Raji (cell line): Measurements from ENCODE around the gene ZBTB25.

Experiments
- POLR2A ChIP-seq: IDR thresholded peaks from 2 replicates; pipeline ENCODE4 v1.6.1; 2011; ENCODE audit warnings: low read depth, low read length, control low read depth; ENCODE audit not compliant: insufficient read depth

Gene ZBTB25, protein sequence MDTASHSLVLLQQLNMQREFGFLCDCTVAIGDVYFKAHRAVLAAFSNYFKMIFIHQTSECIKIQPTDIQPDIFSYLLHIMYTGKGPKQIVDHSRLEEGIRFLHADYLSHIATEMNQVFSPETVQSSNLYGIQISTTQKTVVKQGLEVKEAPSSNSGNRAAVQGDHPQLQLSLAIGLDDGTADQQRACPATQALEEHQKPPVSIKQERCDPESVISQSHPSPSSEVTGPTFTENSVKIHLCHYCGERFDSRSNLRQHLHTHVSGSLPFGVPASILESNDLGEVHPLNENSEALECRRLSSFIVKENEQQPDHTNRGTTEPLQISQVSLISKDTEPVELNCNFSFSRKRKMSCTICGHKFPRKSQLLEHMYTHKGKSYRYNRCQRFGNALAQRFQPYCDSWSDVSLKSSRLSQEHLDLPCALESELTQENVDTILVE

GRCh38 chr14:64503434-64504309, at the start of gene ZBTB25:
ZBTB25 (minus strand) TSS chr14:64503838; CDS start chr14:64490533, 13,305 bp downstream.
- TF ChIP-seq POLR2A, result peak; percentile 83

GRCh38 chr14:64550621-64551333, 47.1 kb upstream of the ZBTB25 start:
- no peak for TF ChIP-seq POLR2A

DNA sequence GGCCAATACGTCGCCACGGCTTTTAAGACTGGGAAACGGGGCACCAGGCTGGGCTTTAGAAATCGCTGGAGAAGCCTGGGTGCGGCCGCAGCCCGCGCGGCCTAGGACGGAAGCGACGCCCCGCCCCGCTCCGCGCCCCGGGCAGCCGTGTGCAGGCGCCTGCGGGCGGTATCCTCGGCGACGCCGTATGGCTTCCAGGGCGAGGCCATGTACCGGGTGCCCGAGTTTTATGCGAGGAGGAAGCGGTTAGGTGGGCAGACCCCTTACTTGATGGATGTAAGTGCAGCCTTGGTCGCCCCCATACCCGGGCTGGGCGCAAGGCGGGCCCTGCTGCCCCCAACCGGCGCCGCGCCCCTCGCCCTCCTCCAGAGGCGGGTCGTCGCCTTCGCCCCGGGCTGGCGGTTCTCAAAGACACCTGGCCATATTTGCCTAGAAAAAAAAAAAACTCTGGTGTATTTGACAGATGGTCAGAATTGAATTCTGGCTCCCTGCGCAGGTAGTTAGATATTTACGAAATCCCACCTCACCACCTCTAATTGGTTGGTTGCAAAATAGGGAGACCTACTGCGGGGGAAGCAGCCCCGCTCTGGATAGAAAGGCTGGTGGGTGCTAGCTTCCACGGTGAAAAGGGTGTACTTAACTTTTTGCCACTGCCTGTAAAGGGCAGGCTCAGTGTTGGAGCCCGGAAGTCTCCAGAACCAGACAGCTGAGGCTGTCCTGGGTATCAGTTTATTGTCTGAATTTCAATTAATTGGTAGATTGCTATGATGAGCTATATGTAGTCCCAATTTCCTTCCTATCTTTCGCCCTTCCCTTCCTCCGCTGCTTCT, 46.4 kb upstream of the ZBTB25 start, which contains the start of gene PPP1R36:
Gene PPP1R36, plus strand, starts transcription at position 171 of the 830 bp plus-strand sequence. Its CDS starts 37 bp downstream, at position 208.
- no peak for TF ChIP-seq POLR2A

GRCh38 chr14:64549016-64549415, 45.4 kb upstream of the ZBTB25 start:
- no peak for TF ChIP-seq POLR2A

- no peak for TF ChIP-seq POLR2A
These were observed 41.1 kb upstream of the ZBTB25 start for GRCh38 chr14:64544607-64545312.

GRCh38 chr14:64542836-64543201, 39.2 kb upstream of the ZBTB25 start:
- TF ChIP-seq POLR2A, result no peak

GRCh38 chr14:64541972-64542835, 38.6 kb upstream of the ZBTB25 start:
- no peak for TF ChIP-seq POLR2A

DNA sequence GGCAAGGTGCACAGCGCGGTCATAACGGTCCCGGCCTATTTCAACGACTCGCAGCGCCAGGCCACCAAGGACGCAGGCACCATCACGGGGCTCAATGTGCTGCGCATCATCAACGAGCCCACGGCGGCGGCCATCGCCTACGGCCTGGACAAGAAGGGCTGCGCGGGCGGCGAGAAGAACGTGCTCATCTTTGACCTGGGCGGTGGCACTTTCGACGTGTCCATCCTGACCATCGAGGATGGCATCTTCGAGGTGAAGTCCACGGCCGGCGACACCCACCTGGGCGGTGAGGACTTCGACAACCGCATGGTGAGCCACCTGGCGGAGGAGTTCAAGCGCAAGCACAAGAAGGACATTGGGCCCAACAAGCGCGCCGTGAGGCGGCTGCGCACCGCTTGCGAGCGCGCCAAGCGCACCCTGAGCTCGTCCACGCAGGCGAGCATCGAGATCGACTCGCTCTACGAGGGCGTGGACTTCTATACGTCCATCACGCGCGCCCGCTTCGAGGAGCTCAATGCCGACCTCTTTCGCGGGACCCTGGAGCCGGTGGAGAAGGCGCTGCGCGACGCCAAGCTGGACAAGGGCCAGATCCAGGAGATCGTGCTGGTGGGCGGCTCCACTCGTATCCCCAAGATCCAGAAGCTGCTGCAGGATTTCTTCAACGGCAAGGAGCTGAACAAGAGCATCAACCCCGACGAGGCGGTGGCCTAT, 37.8 kb upstream of the ZBTB25 start:
- no peak for TF ChIP-seq POLR2A

DNA sequence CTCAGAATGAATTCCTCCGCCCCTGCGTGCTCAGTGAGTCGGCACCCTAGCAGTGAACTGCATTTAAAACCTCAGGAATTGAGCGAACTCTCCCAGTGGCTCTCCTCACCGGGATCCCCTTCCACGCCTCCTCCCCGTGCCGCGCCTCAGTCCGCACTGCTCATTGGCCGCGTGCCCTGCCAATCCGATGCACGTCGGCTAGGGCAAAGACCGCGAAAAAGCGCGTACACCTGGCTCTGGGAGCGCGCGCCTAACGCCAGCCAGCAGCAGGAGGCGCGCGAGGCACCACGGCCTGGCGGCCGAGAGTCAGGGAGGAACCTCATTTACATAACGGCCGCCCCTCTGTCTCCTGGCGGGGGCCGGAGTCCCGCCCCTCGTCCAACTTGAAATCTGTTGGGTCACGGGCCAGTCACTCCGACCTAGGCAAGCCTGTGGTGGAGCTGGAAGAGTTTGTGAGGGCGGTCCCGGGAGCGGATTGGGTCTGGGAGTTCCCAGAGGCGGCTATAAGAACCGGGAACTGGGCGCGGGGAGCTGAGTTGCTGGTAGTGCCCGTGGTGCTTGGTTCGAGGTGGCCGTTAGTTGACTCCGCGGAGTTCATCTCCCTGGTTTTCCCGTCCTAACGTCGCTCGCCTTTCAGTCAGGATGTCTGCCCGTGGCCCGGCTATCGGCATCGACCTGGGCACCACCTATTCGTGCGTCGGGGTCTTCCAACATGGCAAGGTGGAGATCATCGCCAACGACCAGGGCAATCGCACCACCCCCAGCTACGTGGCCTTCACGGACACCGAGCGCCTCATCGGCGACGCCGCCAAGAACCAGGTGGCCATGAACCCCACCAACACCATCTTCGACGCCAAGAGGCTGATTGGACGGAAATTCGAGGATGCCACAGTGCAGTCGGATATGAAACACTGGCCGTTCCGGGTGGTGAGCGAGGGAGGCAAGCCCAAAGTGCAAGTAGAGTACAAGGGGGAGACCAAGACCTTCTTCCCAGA, 36.9 kb upstream of the ZBTB25 start, which contains the start of gene HSPA2:
Gene HSPA2, plus strand, starts transcription at position 534 of the 995 bp plus-strand sequence. Its CDS starts 109 bp downstream, at position 643.
- peak; percentile 40 for TF ChIP-seq POLR2A

DNA sequence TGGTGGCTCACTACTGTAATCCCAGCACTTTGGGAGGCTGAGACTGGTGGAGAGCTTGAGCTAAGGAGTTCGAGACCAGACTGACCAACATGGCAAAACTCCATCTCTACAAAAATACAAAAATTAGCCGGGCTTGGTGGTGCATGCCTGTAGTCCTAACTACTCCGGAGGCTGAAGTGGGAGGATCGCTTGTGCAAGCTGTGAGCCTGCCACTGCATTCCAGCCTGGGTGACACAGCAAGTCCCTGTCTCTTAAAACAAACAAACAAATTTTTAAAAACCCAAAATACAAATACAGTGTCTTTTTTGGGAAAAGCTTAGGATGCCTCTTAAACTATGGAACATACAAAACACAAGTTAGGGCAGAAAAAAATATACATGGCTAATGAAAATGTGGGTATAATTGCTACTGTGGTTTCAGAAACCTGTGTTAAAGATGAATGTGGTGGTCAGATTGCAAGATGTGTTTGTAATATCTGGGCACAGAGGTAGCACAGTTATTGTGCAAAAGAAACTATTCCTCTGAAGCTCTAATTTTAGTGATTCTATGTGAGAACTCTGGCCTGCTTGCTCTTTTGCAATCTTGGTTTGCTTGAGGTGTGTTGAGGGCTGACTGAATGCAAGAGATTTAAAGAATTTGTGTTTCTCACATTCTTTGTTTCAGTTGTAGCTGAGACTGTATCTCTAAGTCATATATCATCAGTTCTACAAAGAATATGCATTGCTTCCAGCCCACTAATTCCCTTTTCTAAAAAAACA, 33.0 kb upstream of the ZBTB25 start:
- TF ChIP-seq POLR2A, result no peak

GRCh38 chr14:64531567-64531966, 27.9 kb upstream of the ZBTB25 start:
- no peak for TF ChIP-seq POLR2A
